ENCODE results near the gene ZNF850. TPM values are rescaled to one million over a fixed set of nuclear protein-coding genes. Genes with fewer than 3 reads are reported as not detected.

ZNF850 gene
- total and polyA plus RNA-seq, 9 of the 15 experiments (the other 6 are each of a cell fraction or from before 2014, with no cell fraction given): 1.2 to 13.0 (median 5.9) TPM

GRCh38 chr19:36687214-36688056 lies 85.2 kb downstream of the ZNF850 start, which contains the start of gene ZNF567 (continued):
- TF ChIP-seq AFF1 (IDR thresholded peaks at IDR 0.05; ENCODE audit: low read depth in 1 of 2, partially characterized antibody in 2 of 2) (peak in 1 of 2 experiments; percentile 91), SNIP1 (IDR thresholded peaks at IDR 0.05; ENCODE audit: low read depth) (no peak), MBD2 (IDR thresholded peaks at IDR 0.05; ENCODE audit: borderline replicate concordance, low read depth) (0 out of 2 replicates have a peak, but pooled peaks have one; percentile 23), CHD1 (IDR thresholded peaks at IDR 0.05; ENCODE audit: low read length) (no peak), TCF7 (IDR thresholded peaks at IDR 0.05; ENCODE audit: borderline replicate concordance) (no peak), SIX5 (IDR thresholded peaks at IDR 0.05; ENCODE audit: borderline replicate concordance in 1 of 2, insufficient read depth in 1 of 2, low read depth in 1 of 2, low read length in 2 of 2) (peak; percentile 59 to 73; a peak in 3 of 4 replicates), RAD51 (IDR thresholded peaks at IDR 0.05; ENCODE audit: borderline replicate concordance, low read depth) (no peak), HINFP (tag; conservative IDR thresholded peaks at IDR 0.05; ENCODE audit: low read depth) (no peak), MCM3 (IDR thresholded peaks at IDR 0.05) (no peak), NKRF (IDR thresholded peaks at IDR 0.05; ENCODE audit: borderline replicate concordance) (0 out of 2 replicates have a peak, but pooled peaks have one; percentile 5), ZNF785 (CRISPR knock-in tag; IDR thresholded peaks at IDR 0.05) (no peak), ZNF347 (CRISPR knock-in tag; IDR thresholded peaks at IDR 0.05; ENCODE audit: low read depth) (no peak), ZSCAN32 (CRISPR knock-in tag; IDR thresholded peaks at IDR 0.05) (no peak), CBX3 (IDR thresholded peaks at IDR 0.05; ENCODE audit: borderline replicate concordance in 1 of 2, low read length in 2 of 2) (no peak), POLR2AphosphoS5 (IDR thresholded peaks at IDR 0.05; ENCODE audit: control insufficient read depth, insufficient read depth, low read depth, low read length) (peak; percentile 51; the same call in 1 of the 2 replicates), TCFL5 (CRISPR knock-in tag; conservative IDR thresholded peaks at IDR 0.05) (no peak), ATF4 (CRISPR knock-in tag; IDR thresholded peaks at IDR 0.05) (no peak), HMG20A (CRISPR knock-in tag; conservative IDR thresholded peaks at IDR 0.05) (no peak)

Measured in K562 (cell line).